ENCODE measurements around the gene CXCR6.

- no peak for TF ChIP-seq STAT1 (IDR thresholded peaks at IDR 0.05; ENCODE audit: unreplicated experiment)
- no peak for TF ChIP-seq CTCF (conservative IDR thresholded peaks at IDR 0.05; ENCODE audit: low read depth in 2 of 2)
- no peak for TF ChIP-seq EZH2 (IDR thresholded peaks at IDR 0.05; ENCODE audit: low read depth, unreplicated experiment)
- no peak for TF ChIP-seq EZH2phosphoT487 (IDR thresholded peaks at IDR 0.05; ENCODE audit: unreplicated experiment)
- TF ChIP-seq JUNB (IDR thresholded peaks at IDR 0.05; ENCODE audit: unreplicated experiment), result no peak
- no peak for TF ChIP-seq NANOG (IDR thresholded peaks at IDR 0.05; ENCODE audit: borderline replicate concordance)
- no peak for TF ChIP-seq REST (IDR thresholded peaks at IDR 0.05; ENCODE audit: unreplicated experiment)
- TF ChIP-seq CREB1 (CRISPR knock-in tag; IDR thresholded peaks at IDR 0.05; ENCODE audit: low read depth), result no peak
- TF ChIP-seq ETS1 (IDR thresholded peaks at IDR 0.05), result no peak
- no peak for TF ChIP-seq ZNF331 (CRISPR knock-in tag; IDR thresholded peaks at IDR 0.05; ENCODE audit: low read depth)
Measured at GRCh38 chr3:45927881-45928280, 15.4 kb upstream of the CXCR6 start.

Data from GM23338 (cell line).